ENCODE results near the gene CYB561D1.

- TF ChIP-seq CTCF (conservative IDR thresholded peaks at IDR 0.05; ENCODE audit: low read length) (no peak), EZH2phosphoT487 (IDR thresholded peaks at IDR 0.05; ENCODE audit: borderline replicate concordance) (no peak)
Measured at GRCh38 chr1:109468061-109468460, 25.8 kb upstream of the CYB561D1 start.

All from Loucy (cell line).